ENCODE measurements around the gene C12orf60. TPM values are rescaled to one million over a fixed set of nuclear protein-coding genes. Genes with fewer than 3 reads are reported as not detected.

C12orf60 gene
- total RNA-seq, 4 donors from 2014 or later, result 0.31 to 0.83 TPM; not detected in 2

DNA sequence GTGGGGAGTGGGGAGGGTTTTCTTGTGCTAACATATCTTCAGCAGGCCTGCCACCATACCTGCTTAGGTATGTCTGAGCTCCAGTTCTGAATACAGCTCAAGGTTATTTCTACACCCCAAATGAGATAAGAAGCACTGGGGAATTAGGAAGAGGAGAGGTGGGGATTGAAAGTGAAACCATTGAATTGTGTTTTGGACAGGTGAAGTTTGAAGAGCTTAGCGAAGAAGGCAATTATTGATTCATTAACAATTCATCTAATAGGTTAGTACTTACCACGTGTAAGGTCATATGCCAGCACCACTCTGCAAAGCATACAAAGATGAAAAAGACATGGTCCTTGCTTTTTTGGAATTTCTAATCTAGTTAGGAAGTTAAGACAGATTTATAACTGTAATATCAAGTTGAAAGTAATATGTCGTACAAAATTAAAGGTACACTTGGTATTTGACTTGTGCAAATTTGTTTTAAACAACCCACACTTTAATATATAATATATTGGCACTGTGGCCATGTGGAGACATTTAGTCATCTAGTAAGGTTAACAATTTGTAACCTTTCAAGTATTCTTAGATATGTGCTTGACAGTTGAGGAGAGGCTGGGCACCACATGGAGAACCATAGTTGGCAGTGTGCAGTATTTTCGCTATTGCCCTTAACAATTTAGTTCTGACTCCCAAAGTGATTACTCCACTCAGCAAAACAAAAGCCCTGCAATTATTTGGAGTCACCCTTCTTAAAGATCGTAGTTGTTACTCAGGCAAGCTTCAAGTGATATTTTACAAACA, 6.9 kb downstream of the C12orf60 start:
- H3K4me3 ChIP-seq, result no peak overlapping the region
- H3K4me1 ChIP-seq, result no peaks in the 10 kb centered on the region
- no peak overlapping the region for H3K27ac ChIP-seq
- TF ChIP-seq CTCF (IDR thresholded peaks at IDR 0.05) (no peak), POLR2AphosphoS5 (IDR thresholded peaks at IDR 0.05) (no peak), POLR2A (IDR thresholded peaks at IDR 0.05) (no peak), EP300 (IDR thresholded peaks at IDR 0.05) (no peak)
- 93% methylated on average over 5 of the region's 5 CpGs for WGBS
- H3K27me3 ChIP-seq, result no peaks in the 10 kb centered on the region
- no peaks in the 10 kb centered on the region for H3K36me3 ChIP-seq
- no peaks in the 10 kb centered on the region for H3K9me3 ChIP-seq
- no peak for DNase-seq (ENCODE audit: low spot score in 2 of 2)

GRCh38 chr12:14810953-14811483, 7.5 kb downstream of the C12orf60 start:
- Histone ChIP-seq H3K36me3 (no peaks in the 10 kb centered on the region), H3K27ac (no peak overlapping the region), H3K4me1 (no peaks in the 10 kb centered on the region), H3K27me3 (no peaks in the 10 kb centered on the region), H3K9me3 (no peaks in the 10 kb centered on the region), H3K4me3 (no peak overlapping the region)
- TF ChIP-seq CTCF (IDR thresholded peaks at IDR 0.05) (no peak), EP300 (IDR thresholded peaks at IDR 0.05) (no peak), POLR2A (IDR thresholded peaks at IDR 0.05) (no peak), POLR2AphosphoS5 (IDR thresholded peaks at IDR 0.05) (no peak)
- DNase-seq (ENCODE audit: low spot score in 2 of 2), result no peak
- WGBS, result 96% methylated on average over 1 of the region's 1 CpG

DNA sequence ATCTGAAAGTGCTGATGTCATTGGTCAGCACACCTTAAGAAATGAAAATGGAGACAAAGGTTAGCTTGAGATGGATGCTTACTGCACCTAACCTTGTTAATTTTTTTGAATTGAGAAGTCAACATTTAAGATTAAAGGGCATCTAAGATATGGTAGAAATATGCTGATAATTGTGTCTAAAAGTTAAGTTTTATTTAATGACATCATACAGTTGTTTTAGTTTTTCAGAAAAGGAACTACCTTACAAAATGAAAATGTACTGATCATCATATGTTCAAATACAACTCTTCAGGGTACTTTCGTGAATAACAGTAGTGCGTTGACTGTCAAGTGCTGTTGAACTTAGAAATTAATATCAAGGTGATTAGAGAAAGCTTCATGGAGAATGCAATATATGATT, 8.0 kb downstream of the C12orf60 start:
- no peak for TF ChIP-seq CTCF (IDR thresholded peaks at IDR 0.05)
- TF ChIP-seq POLR2A (IDR thresholded peaks at IDR 0.05), result no peak
- no peak for TF ChIP-seq POLR2AphosphoS5 (IDR thresholded peaks at IDR 0.05)
- H3K27me3 ChIP-seq, result no peaks in the 10 kb centered on the region
- no peak overlapping the region for H3K27ac ChIP-seq
- H3K9me3 ChIP-seq, result no peaks in the 10 kb centered on the region
- no peak for DNase-seq (ENCODE audit: low spot score in 2 of 2)
- 95% methylated on average over 2 of the region's 2 CpGs for WGBS
- H3K4me1 ChIP-seq, result no peaks in the 10 kb centered on the region
- H3K4me3 ChIP-seq, result no peak overlapping the region
- H3K36me3 ChIP-seq, result no peaks in the 10 kb centered on the region

- Histone ChIP-seq H3K27me3 (no peaks in the 10 kb centered on the region), H3K4me1 (no peaks in the 10 kb centered on the region), H3K36me3 (no peaks in the 10 kb centered on the region), H3K4me3 (no peak within 1 kb of the TSS), H3K27ac (no peak within 1 kb of the TSS), H3K9me3 (no peaks in the 10 kb centered on the region)
- TF ChIP-seq POLR2A (IDR thresholded peaks at IDR 0.05), result no peak
- TF ChIP-seq CTCF (IDR thresholded peaks at IDR 0.05), result no peak
- no peak for TF ChIP-seq POLR2AphosphoS5 (IDR thresholded peaks at IDR 0.05)
- no peak for TF ChIP-seq EP300 (IDR thresholded peaks at IDR 0.05)
- DNase-seq (ENCODE audit: low spot score in 2 of 2), result no peak
- 67% methylated on average over 3 of the region's 3 CpGs for WGBS
Observed at GRCh38 chr12:14814014-14814413, 10.5 kb downstream of the C12orf60 start, which contains the start of gene SMCO3. TSS of gene SMCO3 (minus strand) at chr12:14814182. CDS start at chr12:14806680, 7,502 bp downstream.

- no peak overlapping the region for H3K4me3 ChIP-seq
- no peaks in the 10 kb centered on the region for H3K27me3 ChIP-seq
- no peak for DNase-seq (ENCODE audit: low spot score in 2 of 2)
- no peaks in the 10 kb centered on the region for H3K36me3 ChIP-seq
- H3K9me3 ChIP-seq, result no peaks in the 10 kb centered on the region
- TF ChIP-seq POLR2AphosphoS5 (IDR thresholded peaks at IDR 0.05) (no peak), POLR2A (IDR thresholded peaks at IDR 0.05) (no peak), EP300 (IDR thresholded peaks at IDR 0.05) (no peak), CTCF (IDR thresholded peaks at IDR 0.05) (no peak)
- no peak overlapping the region for H3K27ac ChIP-seq
- 82% methylated on average over 1 of the region's 1 CpG for WGBS
- no peaks in the 10 kb centered on the region for H3K4me1 ChIP-seq
Observed at GRCh38 chr12:14824012-14824634, 20.7 kb downstream of the C12orf60 start.

All from suprapubic skin (tissue), 4 donors.